ENCODE results near the gene HMGCL.

DNA sequence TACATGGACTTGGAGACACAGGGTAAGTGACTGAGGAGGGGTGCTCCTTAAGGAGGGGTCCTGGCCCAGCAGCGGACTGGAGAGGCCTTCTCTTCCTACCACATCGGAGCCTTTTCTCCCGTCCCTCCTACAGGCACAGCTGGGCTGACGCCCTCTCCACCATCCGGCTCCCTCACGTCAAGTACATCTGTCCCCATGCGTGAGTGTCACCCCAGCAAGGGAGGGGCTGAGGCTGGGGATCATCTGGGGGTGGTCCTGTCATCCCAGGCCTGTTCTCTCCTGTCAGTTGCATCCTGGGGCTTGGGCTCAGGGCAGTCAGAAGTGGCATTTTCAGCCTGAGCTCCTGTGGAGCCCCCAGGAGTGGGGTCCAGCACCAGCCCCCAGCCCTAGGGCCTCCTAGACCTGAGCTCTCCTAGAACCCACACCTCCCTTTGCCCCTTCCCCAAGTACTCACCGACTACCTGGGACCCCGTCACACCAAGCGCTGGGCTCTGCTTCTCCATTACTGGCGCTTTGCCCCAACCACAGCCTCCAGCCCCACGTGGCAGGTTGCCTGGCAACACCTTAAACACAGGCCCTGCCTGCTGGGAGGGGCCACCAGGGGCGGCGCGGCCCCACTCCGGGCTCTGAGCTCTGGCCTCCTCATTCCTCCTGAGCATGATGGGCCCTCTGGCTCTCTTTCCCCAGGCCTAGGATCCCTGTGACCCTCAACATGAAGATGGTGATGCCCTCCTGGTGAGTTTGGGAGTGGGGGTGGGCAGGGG, 32.0 kb downstream of the HMGCL start:
- TF ChIP-seq, protein P1, sequence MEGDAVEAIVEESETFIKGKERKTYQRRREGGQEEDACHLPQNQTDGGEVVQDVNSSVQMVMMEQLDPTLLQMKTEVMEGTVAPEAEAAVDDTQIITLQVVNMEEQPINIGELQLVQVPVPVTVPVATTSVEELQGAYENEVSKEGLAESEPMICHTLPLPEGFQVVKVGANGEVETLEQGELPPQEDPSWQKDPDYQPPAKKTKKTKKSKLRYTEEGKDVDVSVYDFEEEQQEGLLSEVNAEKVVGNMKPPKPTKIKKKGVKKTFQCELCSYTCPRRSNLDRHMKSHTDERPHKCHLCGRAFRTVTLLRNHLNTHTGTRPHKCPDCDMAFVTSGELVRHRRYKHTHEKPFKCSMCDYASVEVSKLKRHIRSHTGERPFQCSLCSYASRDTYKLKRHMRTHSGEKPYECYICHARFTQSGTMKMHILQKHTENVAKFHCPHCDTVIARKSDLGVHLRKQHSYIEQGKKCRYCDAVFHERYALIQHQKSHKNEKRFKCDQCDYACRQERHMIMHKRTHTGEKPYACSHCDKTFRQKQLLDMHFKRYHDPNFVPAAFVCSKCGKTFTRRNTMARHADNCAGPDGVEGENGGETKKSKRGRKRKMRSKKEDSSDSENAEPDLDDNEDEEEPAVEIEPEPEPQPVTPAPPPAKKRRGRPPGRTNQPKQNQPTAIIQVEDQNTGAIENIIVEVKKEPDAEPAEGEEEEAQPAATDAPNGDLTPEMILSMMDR (IDR thresholded peaks at IDR 0.05): no peak
- TF ChIP-seq POLR2A (IDR thresholded peaks at IDR 0.05): no peak

All from thyroid gland (tissue), 4 donors.